Activated T-helper 1 cell treated with anti-CD3 and anti-CD28 coated beads, Interleukin-12 subunit alpha, Interleukin-12 subunit beta, Interleukin-2, Interleukin-4 antibody, amounts not matched to agents 30 ng/mL and 10 ng/mL and 1 ng/mL, durations not matched to agents 14 hours and 24 hours and 36 hours (primary cell): ENCODE data around the gene WDR88. TPM values are rescaled to one million over a fixed set of nuclear protein-coding genes. Genes with fewer than 3 reads are reported as not detected.
"Not testable (repeated sequence)": the region's sequence is repeated elsewhere in the genome, so short reads cannot be mapped to it uniquely, and the experiment has no call there.

Source experiments
- DNase-seq: peaks from one replicate; pipeline ENCODE4 v3.0.0; 2021; ENCODE audit warnings: low spot score
- H3K27ac Mint-ChIP-seq: one replicate; pipeline ENCODE4 v1.8.0; 2021; ENCODE audit warnings: mild to moderate bottlenecking, mixed read lengths
- H3K27me3 Mint-ChIP-seq: one replicate; pipeline ENCODE4 v1.8.0; 2022; ENCODE audit warnings: mild to moderate bottlenecking, moderate library complexity, mixed read lengths; ENCODE audit not compliant: insufficient read depth
- H3K36me3 Mint-ChIP-seq: one replicate; pipeline ENCODE4 v1.8.0; 2021; ENCODE audit warnings: low read depth, mixed read lengths
- H3K4me1 Mint-ChIP-seq: one replicate; pipeline ENCODE4 v1.8.0; 2021; ENCODE audit warnings: low read depth, mixed read lengths
- H3K4me3 Mint-ChIP-seq: one replicate; pipeline ENCODE4 v1.8.0; 2021; ENCODE audit warnings: mild to moderate bottlenecking, moderate library complexity, mixed read lengths
- H3K9me3 Mint-ChIP-seq: one replicate; pipeline ENCODE4 v1.8.0; 2021; ENCODE audit warnings: mixed read lengths
- intact Hi-C: fragments of 100-400 bp; cut with micrococcal nuclease; formaldehyde crosslinking; loops from one replicate; pipeline ENCODE4 v1.15.1; 2024
- total RNA-seq: library from RNA; stranded (reverse); gene quantifications from 2 replicates; pipeline ENCODE4 v1.2.3, GENCODE V29; 2022

WDR88 gene
- total RNA-seq, 1 donor from 2014 or later, result not detected

- H3K4me1 Mint-ChIP-seq, result no peaks in the 10 kb centered on the region
- no peaks in the 10 kb centered on the region for H3K9me3 Mint-ChIP-seq
- H3K27me3 Mint-ChIP-seq, result peaks cover 2% of the 10 kb centered on the region
- DNase-seq, result no peak
- intact Hi-C loops, result no loop called here
- H3K36me3 Mint-ChIP-seq, result no peaks in the 10 kb centered on the region
- no peak overlapping the region for H3K27ac Mint-ChIP-seq
- H3K4me3 Mint-ChIP-seq, result no peak overlapping the region
These were observed 84.4 kb downstream of the WDR88 start for GRCh38 chr19:33216198-33216830.

DNA sequence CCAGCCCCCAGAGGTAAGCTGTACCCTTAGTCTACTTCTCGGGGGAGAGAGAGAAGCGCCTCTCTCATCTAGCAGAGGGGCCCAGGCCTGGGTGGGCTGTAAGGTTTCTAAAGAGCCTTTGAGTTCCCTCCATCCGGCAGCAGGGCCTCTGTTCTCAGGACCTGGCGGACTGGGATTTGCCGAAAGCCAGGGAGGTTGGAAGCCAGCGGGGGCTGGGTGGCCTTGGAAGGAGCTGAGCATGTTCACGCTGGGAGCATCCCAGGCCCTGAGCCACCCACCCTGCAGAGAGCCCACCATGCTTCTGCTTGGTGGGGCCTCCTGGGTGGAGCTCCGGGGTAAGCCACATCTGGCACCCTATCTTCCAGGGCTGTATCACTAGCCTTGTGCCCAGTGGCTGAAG, 86.0 kb downstream of the WDR88 start:
- Mint-ChIP-seq H3K4me1 (no peaks in the 10 kb centered on the region), H3K36me3 (no peaks in the 10 kb centered on the region), H3K27me3 (peaks cover 7% of the 10 kb centered on the region), H3K4me3 (no peak overlapping the region), H3K9me3 (no peaks in the 10 kb centered on the region), H3K27ac (no peak overlapping the region)
- DNase-seq, result no peak
- intact Hi-C loops, result no loop called here

DNA sequence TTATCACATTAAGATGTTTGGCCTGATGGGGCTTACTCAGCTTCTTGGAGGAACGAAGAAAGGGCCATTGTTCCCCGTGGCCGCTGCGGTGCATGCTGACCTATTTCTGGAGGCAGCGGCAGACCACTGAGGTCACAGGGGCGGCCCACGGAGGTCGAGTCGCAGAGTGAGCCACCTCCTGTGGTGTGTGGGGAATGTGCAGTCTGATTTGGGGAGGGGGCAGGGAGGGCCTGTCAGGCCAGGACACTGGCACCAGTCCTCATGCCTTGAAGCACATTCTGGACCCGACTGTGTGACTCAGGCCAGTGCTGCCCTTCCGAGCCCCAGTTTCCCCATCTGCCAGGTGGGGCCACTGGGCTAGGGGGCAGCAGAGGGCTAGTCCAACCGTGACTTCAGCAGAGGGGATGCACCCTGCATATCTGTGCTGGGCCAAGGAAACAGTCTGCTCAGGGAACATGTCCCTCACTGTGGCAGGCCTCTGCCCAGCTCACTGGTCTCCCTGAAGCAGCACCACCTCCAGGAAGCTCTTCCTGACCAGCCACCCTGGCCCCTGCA, 87.4 kb downstream of the WDR88 start:
- no peak overlapping the region for H3K4me3 Mint-ChIP-seq
- intact Hi-C loops, result no loop called here
- H3K27ac Mint-ChIP-seq, result no peak overlapping the region
- no peak for DNase-seq
- no peaks in the 10 kb centered on the region for H3K36me3 Mint-ChIP-seq
- H3K4me1 Mint-ChIP-seq, result no peaks in the 10 kb centered on the region
- peaks cover 12% of the 10 kb centered on the region for H3K27me3 Mint-ChIP-seq
- no peaks in the 10 kb centered on the region for H3K9me3 Mint-ChIP-seq

- Mint-ChIP-seq H3K27me3 (peaks cover 18% of the 10 kb centered on the region), H3K4me1 (no peaks in the 10 kb centered on the region), H3K36me3 (peaks cover 2% of the 10 kb centered on the region), H3K27ac (no peak overlapping the region), H3K4me3 (no peak overlapping the region), H3K9me3 (no peaks in the 10 kb centered on the region)
- DNase-seq, result no peak
- intact Hi-C loops, result no loop called here
These were observed 88.2 kb downstream of the WDR88 start for GRCh38 chr19:33220115-33220514.

DNA sequence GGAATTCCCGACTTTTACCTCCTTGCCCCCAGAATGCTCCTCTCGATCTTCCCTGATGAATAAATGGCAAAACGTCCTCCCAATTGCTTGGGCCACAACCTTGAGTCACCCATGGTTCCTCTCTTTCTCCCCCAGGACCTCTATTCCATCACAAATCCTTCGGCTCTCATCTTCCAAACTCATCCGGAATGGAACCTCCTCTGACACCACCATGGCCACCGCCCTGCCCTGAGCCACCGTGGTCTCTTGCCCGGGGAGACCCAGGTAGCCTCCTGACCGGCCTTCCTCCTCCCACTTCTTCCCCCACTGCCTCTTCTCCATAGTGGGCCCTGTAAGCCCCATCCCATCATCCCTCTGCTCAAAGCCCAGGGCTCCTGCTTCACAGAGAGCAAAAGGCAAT, 88.8 kb downstream of the WDR88 start:
- Mint-ChIP-seq H3K36me3 (peaks cover 2% of the 10 kb centered on the region), H3K4me1 (no peaks in the 10 kb centered on the region), H3K27ac (no peak overlapping the region), H3K4me3 (no peak overlapping the region), H3K27me3 (peaks cover 19% of the 10 kb centered on the region), H3K9me3 (no peaks in the 10 kb centered on the region)
- intact Hi-C loops, result no loop called here
- DNase-seq, result no peak

GRCh38 chr19:33221638-33222037, 89.7 kb downstream of the WDR88 start:
- Mint-ChIP-seq H3K4me1 (no peaks in the 10 kb centered on the region), H3K9me3 (no peaks in the 10 kb centered on the region)
- intact Hi-C loops, result no loop called here

DNA sequence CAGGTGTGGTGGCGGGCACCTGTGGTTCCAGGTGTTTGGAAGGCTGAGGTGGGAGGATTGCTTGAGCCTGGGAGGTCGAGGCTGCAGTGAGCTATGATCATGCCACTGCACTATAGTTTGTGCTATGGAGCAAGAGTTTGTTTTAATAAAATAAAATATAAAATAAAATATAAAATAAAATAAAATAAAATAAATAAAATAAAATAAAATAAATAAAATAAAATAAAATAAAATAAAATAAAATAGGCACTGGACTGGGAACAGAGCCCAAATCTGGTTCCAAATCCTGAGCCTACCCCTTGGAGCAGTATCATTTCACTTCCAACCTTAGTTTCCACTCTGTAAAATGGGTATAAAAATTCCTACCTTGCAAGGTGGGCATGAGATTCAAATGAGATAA, 90.3 kb downstream of the WDR88 start:
- H3K36me3 Mint-ChIP-seq, H3K27ac Mint-ChIP-seq, DNase-seq, intact Hi-C loops, H3K4me1 Mint-ChIP-seq, H3K9me3 Mint-ChIP-seq, H3K4me3 Mint-ChIP-seq: not testable (repeated sequence)
- H3K27me3 Mint-ChIP-seq, result peaks cover 29% of the 10 kb centered on the region

More at GRCh38 chr19:33221638-33222037, 89.7 kb downstream of the WDR88 start:
- Mint-ChIP-seq H3K27ac (no peak overlapping the region), H3K36me3 (peaks cover 4% of the 10 kb centered on the region), H3K27me3 (peaks cover 26% of the 10 kb centered on the region), H3K4me3 (no peak overlapping the region)
- no peak for DNase-seq

- H3K36me3 Mint-ChIP-seq, result peaks cover 4% of the 10 kb centered on the region
- peaks cover 16% of the 10 kb centered on the region for H3K9me3 Mint-ChIP-seq
- no peak overlapping the region for H3K4me3 Mint-ChIP-seq
- intact Hi-C loops, result no loop called here
- DNase-seq, result no peak
- peaks cover 38% of the 10 kb centered on the region for H3K27me3 Mint-ChIP-seq
- no peak overlapping the region for H3K27ac Mint-ChIP-seq
- no peaks in the 10 kb centered on the region for H3K4me1 Mint-ChIP-seq
These were observed 93.0 kb downstream of the WDR88 start for GRCh38 chr19:33224694-33225457.

Other genes starting within 250 kb of the WDR88 start
- gene CEP89, start 160.2 kb upstream of the WDR88 start, total RNA-seq, result 15.5 and 17.2 TPM in 2 replicates
- 10.7 and 11.2 TPM in 2 replicates for gene FAAP24, start 159.9 kb upstream of the WDR88 start, total RNA-seq
- 2.5 and 2.6 TPM in 2 replicates for gene RHPN2, start 67.2 kb upstream of the WDR88 start, total RNA-seq
- gene GPATCH1, start 50.9 kb upstream of the WDR88 start, total RNA-seq, result 11.1 and 13.5 TPM in 2 replicates
- gene LRP3, start 62.2 kb downstream of the WDR88 start, total RNA-seq, result 0.13 and 0.29 TPM in 2 replicates
- not detected in 2 replicates for gene SLC7A10, start 93.7 kb downstream of the WDR88 start, total RNA-seq
- gene CEBPA, start 170.4 kb downstream of the WDR88 start, total RNA-seq, result 1.8 and 2.1 TPM in 2 replicates
- 30.4 and 31.3 TPM in 2 replicates for gene CEBPG, start 241.6 kb downstream of the WDR88 start, total RNA-seq